Measurements from ENCODE around the gene TUBB3. TPM values are rescaled to one million over a fixed set of nuclear protein-coding genes. Genes with fewer than 3 reads are reported as not detected.
A peak's percentile ranks its signal among the peaks of the same experiment; 100 is the strongest.

Gene TUBB3
- total and polyA plus RNA-seq, 10 donors = 0.41 to 4.3 (median 1.1) TPM; not detected in 2

- peaks cover 19 to 98% (median 65%) of the 10 kb centered on the region in 6 donors for H3K4me1 ChIP-seq
- DNase-seq = no peak
- no peaks in the 10 kb centered on the region for H3K9me3 ChIP-seq
- H3K27ac ChIP-seq = peak overlapping the region in 3 of 8 donors; percentile 10 to 56 (median 15)
- TF ChIP-seq POLR2A (IDR thresholded peaks at IDR 0.05) = no peak
- peak in 1 of 3 donors; percentile 40 for TF ChIP-seq POLR2AphosphoS5 (IDR thresholded peaks at IDR 0.05)
- TF ChIP-seq CTCF (IDR thresholded peaks at IDR 0.05 in 8 of 11, conservative IDR thresholded peaks at IDR 0.05 in 3 of 11) = no peak
- WGBS, 5 donors = 69 to 78% (median 72%) methylated on average over 11 of the region's 11 CpGs
- peak overlapping the region in 1 of 8 donors; percentile 20 for H3K4me3 ChIP-seq
- intact Hi-C loops (cut with DNase I; ENCODE audit: low total_unique reads) = no loop called here
- peaks cover 0 to 39% (median 6%) of the 10 kb centered on the region in 6 donors for H3K36me3 ChIP-seq
- no peaks in the 10 kb centered on the region for H3K27me3 ChIP-seq (replicated peaks in 1 of 7)
Measured at GRCh38 chr16:89953671-89954406, 30.7 kb downstream of the TUBB3 start.

- H3K4me1 ChIP-seq = peaks cover 19 to 97% (median 60%) of the 10 kb centered on the region in 6 donors
- intact Hi-C loops (cut with DNase I; ENCODE audit: low total_unique reads) = no loop called here
- 78 to 88% (median 84%) methylated on average over 15 of the region's 15 CpGs for WGBS, 5 donors
- H3K27me3 ChIP-seq (replicated peaks in 1 of 7) = no peaks in the 10 kb centered on the region
- DNase-seq = no peak
- no peak overlapping the region for H3K27ac ChIP-seq
- TF ChIP-seq CTCF (IDR thresholded peaks at IDR 0.05 in 8 of 11, conservative IDR thresholded peaks at IDR 0.05 in 3 of 11) (no peak), POLR2AphosphoS5 (IDR thresholded peaks at IDR 0.05) (no peak), POLR2A (IDR thresholded peaks at IDR 0.05) (no peak)
- no peak overlapping the region for H3K4me3 ChIP-seq
- H3K9me3 ChIP-seq = no peaks in the 10 kb centered on the region
- H3K36me3 ChIP-seq = peaks cover 0 to 45% (median 10%) of the 10 kb centered on the region in 6 donors
Measured at GRCh38 chr16:89954462-89954861, 31.3 kb downstream of the TUBB3 start.

GRCh38 chr16:89955001-89955685 is 32.0 kb downstream of the TUBB3 start:
- TF ChIP-seq CTCF (IDR thresholded peaks at IDR 0.05 in 8 of 11, conservative IDR thresholded peaks at IDR 0.05 in 3 of 11) (no peak), POLR2AphosphoS5 (IDR thresholded peaks at IDR 0.05) (no peak), POLR2A (IDR thresholded peaks at IDR 0.05) (no peak)
- Histone ChIP-seq H3K27ac (peak overlapping the region in 1 of 8 donors; percentile 91), H3K4me1 (peaks cover 19 to 90% (median 54%) of the 10 kb centered on the region in 6 donors), H3K27me3 (replicated peaks in 1 of 7) (no peaks in the 10 kb centered on the region), H3K9me3 (no peaks in the 10 kb centered on the region), H3K36me3 (peaks cover 0 to 52% (median 10%) of the 10 kb centered on the region in 6 donors), H3K4me3 (no peak overlapping the region)
- intact Hi-C loops (cut with DNase I; ENCODE audit: low total_unique reads) = no loop called here
- 81 to 92% (median 86%) methylated on average over 15 of the region's 15 CpGs for WGBS, 5 donors
- DNase-seq = no peak
